ENCODE data around the gene BAIAP2. TPM values are rescaled to one million over a fixed set of nuclear protein-coding genes. Genes with fewer than 3 reads are reported as not detected.

Gene BAIAP2
- total and polyA plus RNA-seq, 10 of the 15 experiments (the other 5 are each of a cell fraction or from before 2014, with no cell fraction given) = 0.15 to 1.2 (median 0.46) TPM; not detected in 2

- TF ChIP-seq ATF2 (IDR thresholded peaks at IDR 0.05; ENCODE audit: low read length) = no peak
- no peak for TF ChIP-seq ZBTB33 (IDR thresholded peaks at IDR 0.05)
- TF ChIP-seq SIN3A (IDR thresholded peaks at IDR 0.05; ENCODE audit: low read depth, low read length) = no peak; the same call in 1 of the 2 replicates
- TF ChIP-seq TBL1XR1 (IDR thresholded peaks at IDR 0.05; ENCODE audit: low read depth, low read length) = 0 out of 2 replicates have a peak, but pooled peaks have one; percentile 31
- 0 out of 2 replicates have a peak, but pooled peaks have one; percentile 26 for TF ChIP-seq MEF2A (IDR thresholded peaks at IDR 0.05; ENCODE audit: insufficient read depth, low read depth, low read length)
- no peak for TF ChIP-seq CUX1 (IDR thresholded peaks at IDR 0.05; ENCODE audit: insufficient replicate concordance, low read depth, low read length)
- TF ChIP-seq SMAD5 (IDR thresholded peaks at IDR 0.05; ENCODE audit: low read depth) = no peak
- TF ChIP-seq BCL3 (IDR thresholded peaks at IDR 0.05; ENCODE audit: borderline replicate concordance, insufficient read depth, low read depth, low read length, poor library complexity, severe bottlenecking) = no peak
- 0 out of 2 replicates have a peak, but pooled peaks have one; percentile 13 for TF ChIP-seq CREM (IDR thresholded peaks at IDR 0.05; ENCODE audit: low read depth)
- no peak for TF ChIP-seq MLLT1 (IDR thresholded peaks at IDR 0.05)
- no peak for TF ChIP-seq ZBTB4 (CRISPR knock-in tag; IDR thresholded peaks at IDR 0.05)
Observed at GRCh38 chr17:80991645-80992076, 43.3 kb upstream of the BAIAP2 start, which contains the start of gene CHMP6 (continued).
